Calu3 (cell line): ENCODE measurements around the gene IFITM2. TPM values are rescaled to one million over a fixed set of nuclear protein-coding genes. Genes with fewer than 3 reads are reported as not detected.

Experiments used
- BruUV-seq: library from RNA; stranded (reverse); fragments of 400-500 nt; replicated peaks from 2 replicates; lab custom pipeline; 2021; lab: Mats Ljungman, UMichigan
- CTCF ChIA-PET: fragments of 300-600 bp; sonication (Branson Sonifier 250); formaldehyde crosslinking; loops from one replicate; lab custom pipeline; 2022; ENCODE audit warnings: antibody characterized with exemption; lab: Charles Lee
- DNase-seq: peaks from one replicate; pipeline ENCODE4 v3.0.0; 2022
- H3K27ac Mint-ChIP-seq: one replicate; pipeline ENCODE4 v1.8.0; 2022; ENCODE audit warnings: mixed read lengths; ENCODE audit not compliant: unreplicated experiment
- H3K27me3 Mint-ChIP-seq: one replicate; pipeline ENCODE4 v1.8.0; 2022; ENCODE audit warnings: mixed read lengths; ENCODE audit not compliant: unreplicated experiment
- H3K36me3 Mint-ChIP-seq: one replicate; pipeline ENCODE4 v1.8.0; 2022; ENCODE audit warnings: mild to moderate bottlenecking, moderate library complexity, mixed read lengths; ENCODE audit not compliant: insufficient read depth, unreplicated experiment
- H3K4me1 Mint-ChIP-seq: one replicate; pipeline ENCODE4 v1.8.0; 2022; ENCODE audit warnings: mild to moderate bottlenecking, low read depth, mixed read lengths; ENCODE audit not compliant: unreplicated experiment
- H3K4me3 Mint-ChIP-seq: one replicate; pipeline ENCODE4 v1.8.0; 2022; ENCODE audit warnings: mild to moderate bottlenecking, low read depth, moderate library complexity, mixed read lengths; ENCODE audit not compliant: unreplicated experiment
- H3K9me3 Mint-ChIP-seq: one replicate; pipeline ENCODE4 v1.8.0; 2022; ENCODE audit warnings: low read depth, mixed read lengths; ENCODE audit not compliant: unreplicated experiment
- intact Hi-C: fragments of 100-400 bp; cut with micrococcal nuclease; formaldehyde crosslinking; loops from one replicate; pipeline ENCODE4 v1.10.0; 2022; ENCODE audit not compliant: unreplicated experiment
- total RNA-seq: library from RNA; stranded (reverse); gene quantifications from 2 replicates; pipeline ENCODE4 v1.2.3, GENCODE V29; 2022
- TF ChIP-seq, protein P1 (sequence below): fragments of 200-600 bp; IDR thresholded peaks from one replicate; pipeline ENCODE4 v1.8.0; 2022; ENCODE audit warnings: antibody characterized with exemption; ENCODE audit not compliant: unreplicated experiment

IFITM2 gene
- total RNA-seq, 1 experiment from 2014 or later, result 29.1 TPM

DNA sequence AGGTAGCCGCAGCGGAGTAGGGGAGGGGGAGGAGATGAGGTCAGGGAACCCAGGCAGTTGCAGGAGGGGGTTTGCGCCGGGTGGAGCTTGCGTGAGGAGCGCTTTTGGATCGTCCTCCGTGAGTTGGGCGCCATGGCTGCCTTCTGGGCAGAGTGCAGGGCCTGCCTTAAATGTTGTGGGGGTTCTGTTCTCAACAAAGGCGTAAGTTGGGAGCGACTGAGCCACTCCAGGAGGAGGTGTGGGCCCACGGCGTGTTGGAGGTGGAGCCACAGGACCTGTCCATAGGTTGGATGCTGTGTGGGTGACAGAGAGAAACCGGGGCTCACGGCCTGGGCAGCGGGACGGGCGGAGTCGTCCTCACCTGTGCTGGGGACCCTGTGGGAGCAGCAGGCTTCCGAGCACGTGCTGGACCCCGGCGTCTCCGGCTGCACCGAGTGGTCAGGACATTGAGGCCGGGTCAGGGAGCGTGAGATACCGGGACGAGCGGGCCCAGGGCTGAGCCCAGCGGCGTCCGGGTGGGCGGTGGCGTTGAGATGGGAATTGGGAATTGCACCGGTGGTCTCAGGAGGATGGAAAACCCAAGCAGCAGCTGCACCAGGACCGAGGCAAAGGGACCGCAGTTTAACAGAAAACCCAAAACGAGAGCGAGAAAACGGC is 19.7 kb upstream of the IFITM2 start:
- Mint-ChIP-seq H3K27me3 (peaks cover 56% of the 10 kb centered on the region), H3K27ac (no peak overlapping the region), H3K9me3 (no peaks in the 10 kb centered on the region), H3K4me1 (peaks cover 9% of the 10 kb centered on the region), H3K4me3 (peak overlapping the region; percentile 75), H3K36me3 (peaks cover 13% of the 10 kb centered on the region)
- CTCF ChIA-PET, result no interaction called here
- no peak for DNase-seq
- intact Hi-C loops, result no loop called here
- BruUV-seq, result no TSS peak
- TF ChIP-seq, protein P1, sequence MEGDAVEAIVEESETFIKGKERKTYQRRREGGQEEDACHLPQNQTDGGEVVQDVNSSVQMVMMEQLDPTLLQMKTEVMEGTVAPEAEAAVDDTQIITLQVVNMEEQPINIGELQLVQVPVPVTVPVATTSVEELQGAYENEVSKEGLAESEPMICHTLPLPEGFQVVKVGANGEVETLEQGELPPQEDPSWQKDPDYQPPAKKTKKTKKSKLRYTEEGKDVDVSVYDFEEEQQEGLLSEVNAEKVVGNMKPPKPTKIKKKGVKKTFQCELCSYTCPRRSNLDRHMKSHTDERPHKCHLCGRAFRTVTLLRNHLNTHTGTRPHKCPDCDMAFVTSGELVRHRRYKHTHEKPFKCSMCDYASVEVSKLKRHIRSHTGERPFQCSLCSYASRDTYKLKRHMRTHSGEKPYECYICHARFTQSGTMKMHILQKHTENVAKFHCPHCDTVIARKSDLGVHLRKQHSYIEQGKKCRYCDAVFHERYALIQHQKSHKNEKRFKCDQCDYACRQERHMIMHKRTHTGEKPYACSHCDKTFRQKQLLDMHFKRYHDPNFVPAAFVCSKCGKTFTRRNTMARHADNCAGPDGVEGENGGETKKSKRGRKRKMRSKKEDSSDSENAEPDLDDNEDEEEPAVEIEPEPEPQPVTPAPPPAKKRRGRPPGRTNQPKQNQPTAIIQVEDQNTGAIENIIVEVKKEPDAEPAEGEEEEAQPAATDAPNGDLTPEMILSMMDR, result no peak

DNA sequence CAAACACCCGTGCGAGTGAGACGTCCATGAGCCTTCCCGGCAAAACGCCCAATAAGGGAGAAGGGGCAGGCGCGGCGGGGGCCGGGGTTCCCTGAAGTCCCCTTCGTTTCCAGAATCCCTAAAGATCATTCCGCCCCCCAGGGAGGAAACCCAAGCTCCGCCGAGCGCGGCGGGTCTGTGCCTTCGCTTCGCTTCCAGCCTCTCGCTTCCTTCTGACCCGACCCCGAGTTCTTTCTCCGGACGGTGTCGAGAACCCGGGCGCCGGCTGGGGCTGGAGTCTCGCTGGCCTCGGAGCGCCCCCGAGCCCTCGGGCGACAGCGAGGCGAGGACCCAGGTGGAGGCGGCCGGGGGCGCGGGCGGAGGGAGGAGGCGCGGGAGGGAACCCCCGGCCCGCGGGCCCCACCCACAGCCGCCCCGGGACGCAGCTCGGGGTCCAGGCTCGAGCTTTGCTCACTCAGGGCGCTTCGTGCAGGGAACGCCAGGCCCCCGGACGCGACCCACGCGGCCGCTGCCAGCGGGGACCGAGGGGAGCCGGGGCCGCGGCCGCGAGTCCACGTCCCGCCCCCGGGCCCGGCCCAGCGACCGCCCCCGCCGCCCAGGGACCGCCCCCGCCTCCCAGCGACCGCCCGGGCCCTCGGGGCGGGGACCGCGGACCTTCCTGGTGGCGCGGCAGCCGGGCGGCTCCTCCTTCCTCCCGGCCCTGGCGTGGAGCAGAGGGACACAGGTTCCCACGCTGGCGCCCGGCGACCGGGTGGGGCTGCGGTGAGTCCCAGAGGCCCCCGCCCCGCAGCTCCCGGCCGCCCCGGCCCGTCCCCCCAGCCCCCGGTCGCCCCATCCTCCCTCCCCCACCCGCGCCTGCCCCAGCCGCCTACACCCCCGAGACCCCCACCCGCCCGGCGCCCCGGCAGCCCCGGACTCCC is 18.9 kb upstream of the IFITM2 start, which contains the start of gene PGGHG:
Gene PGGHG, plus strand, starts transcription at position 649 of the 920 bp plus-strand sequence. CDS start 691 bp downstream, outside the sequence.
- CTCF ChIA-PET, result no interaction called here
- peak within 1 kb of the TSS; percentile 75 for H3K4me3 Mint-ChIP-seq
- peak; percentile 74 for DNase-seq
- intact Hi-C loops, result no loop called here
- H3K9me3 Mint-ChIP-seq, result no peaks in the 10 kb centered on the region
- H3K36me3 Mint-ChIP-seq, result peaks cover 13% of the 10 kb centered on the region
- TF ChIP-seq, protein P1, result no peak
- H3K27ac Mint-ChIP-seq, result no peak within 1 kb of the TSS
- H3K4me1 Mint-ChIP-seq, result peaks cover 9% of the 10 kb centered on the region
- BruUV-seq, result no TSS peak
- H3K27me3 Mint-ChIP-seq, result peaks cover 49% of the 10 kb centered on the region

DNA sequence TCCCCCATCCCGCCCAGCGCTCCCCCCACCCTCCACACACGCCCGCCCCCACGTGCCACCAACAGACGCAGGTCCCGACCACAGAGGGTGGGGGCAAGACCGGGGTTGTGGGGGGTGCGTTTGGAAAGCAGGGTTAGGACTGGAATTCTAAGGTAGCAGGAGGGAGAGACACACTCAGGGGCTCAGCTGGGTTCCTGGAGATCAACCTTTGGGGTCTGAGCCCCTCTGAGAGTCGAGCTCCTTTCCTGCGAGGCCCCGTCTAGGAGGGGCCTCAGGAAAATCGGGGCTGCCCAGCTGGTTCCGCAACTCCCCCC is 18.3 kb upstream of the IFITM2 start:
- no TSS peak for BruUV-seq
- H3K27me3 Mint-ChIP-seq, result peaks cover 42% of the 10 kb centered on the region
- peaks cover 9% of the 10 kb centered on the region for H3K4me1 Mint-ChIP-seq
- no peak for DNase-seq
- no peak overlapping the region for H3K27ac Mint-ChIP-seq
- peak overlapping the region; percentile 75 for H3K4me3 Mint-ChIP-seq
- intact Hi-C loops, result no loop called here
- CTCF ChIA-PET, result no interaction called here
- TF ChIP-seq, protein P1, result no peak
- H3K9me3 Mint-ChIP-seq, result no peaks in the 10 kb centered on the region
- peaks cover 13% of the 10 kb centered on the region for H3K36me3 Mint-ChIP-seq

DNA sequence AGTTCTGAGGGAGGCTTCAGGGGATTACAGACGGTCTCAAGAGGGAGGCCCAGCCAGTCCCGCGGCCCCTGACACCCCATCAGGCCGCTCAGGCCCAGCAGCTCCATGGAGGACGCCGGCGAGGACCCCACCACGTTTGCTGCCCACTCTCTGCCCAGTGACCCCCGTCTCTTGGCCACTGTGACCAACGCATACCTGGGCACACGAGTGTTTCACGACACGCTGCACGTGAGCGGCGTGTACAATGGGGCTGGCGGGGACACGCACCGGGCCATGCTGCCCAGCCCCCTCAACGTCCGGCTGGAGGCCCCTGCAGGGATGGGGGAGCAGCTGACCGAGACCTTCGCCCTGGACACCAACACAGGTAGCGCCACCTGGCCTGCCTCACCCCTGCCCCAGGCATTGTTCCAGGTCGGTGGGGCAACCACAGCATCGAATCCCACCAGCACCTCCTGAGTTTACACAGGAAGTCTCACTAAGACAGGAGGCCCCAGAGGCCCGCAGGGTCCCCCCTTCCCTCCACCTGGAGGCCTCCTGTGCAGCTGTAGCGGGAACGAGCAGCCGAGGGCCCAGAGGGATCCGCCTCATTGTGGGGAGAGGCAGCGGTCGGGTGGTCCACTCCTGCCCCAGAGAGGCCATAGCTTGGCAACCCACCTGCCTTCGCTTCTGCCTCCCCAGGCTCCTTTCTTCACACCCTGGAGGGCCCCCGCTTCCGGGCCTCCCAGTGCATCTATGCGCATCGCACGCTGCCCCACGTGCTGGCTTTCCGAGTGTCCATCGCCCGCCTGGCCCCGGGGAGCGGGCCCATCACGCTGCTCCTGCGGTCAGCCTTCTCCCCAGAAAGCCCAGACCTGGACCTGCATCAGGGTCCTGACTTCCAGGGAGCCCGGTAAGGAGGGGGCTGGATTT is 17.6 kb upstream of the IFITM2 start:
- H3K9me3 Mint-ChIP-seq, result no peaks in the 10 kb centered on the region
- BruUV-seq, result TSS peak; percentile 61
- peaks cover 13% of the 10 kb centered on the region for H3K36me3 Mint-ChIP-seq
- TF ChIP-seq, protein P1, result no peak
- peaks cover 38% of the 10 kb centered on the region for H3K27me3 Mint-ChIP-seq
- intact Hi-C loops, result no loop called here
- peak overlapping the region; percentile 75 for H3K4me3 Mint-ChIP-seq
- no peak overlapping the region for H3K27ac Mint-ChIP-seq
- DNase-seq, result no peak
- H3K4me1 Mint-ChIP-seq, result peaks cover 9% of the 10 kb centered on the region
- CTCF ChIA-PET, result no interaction called here
